Measurements from ENCODE around the gene CRY1. TPM values are rescaled to one million over a fixed set of nuclear protein-coding genes. Genes with fewer than 3 reads are reported as not detected.

CRY1 gene
- total and polyA plus RNA-seq, 9 of the 15 experiments (the other 6 are each of a cell fraction or from before 2014, with no cell fraction given), result 8.7 to 33.3 (median 25.2) TPM

DNA sequence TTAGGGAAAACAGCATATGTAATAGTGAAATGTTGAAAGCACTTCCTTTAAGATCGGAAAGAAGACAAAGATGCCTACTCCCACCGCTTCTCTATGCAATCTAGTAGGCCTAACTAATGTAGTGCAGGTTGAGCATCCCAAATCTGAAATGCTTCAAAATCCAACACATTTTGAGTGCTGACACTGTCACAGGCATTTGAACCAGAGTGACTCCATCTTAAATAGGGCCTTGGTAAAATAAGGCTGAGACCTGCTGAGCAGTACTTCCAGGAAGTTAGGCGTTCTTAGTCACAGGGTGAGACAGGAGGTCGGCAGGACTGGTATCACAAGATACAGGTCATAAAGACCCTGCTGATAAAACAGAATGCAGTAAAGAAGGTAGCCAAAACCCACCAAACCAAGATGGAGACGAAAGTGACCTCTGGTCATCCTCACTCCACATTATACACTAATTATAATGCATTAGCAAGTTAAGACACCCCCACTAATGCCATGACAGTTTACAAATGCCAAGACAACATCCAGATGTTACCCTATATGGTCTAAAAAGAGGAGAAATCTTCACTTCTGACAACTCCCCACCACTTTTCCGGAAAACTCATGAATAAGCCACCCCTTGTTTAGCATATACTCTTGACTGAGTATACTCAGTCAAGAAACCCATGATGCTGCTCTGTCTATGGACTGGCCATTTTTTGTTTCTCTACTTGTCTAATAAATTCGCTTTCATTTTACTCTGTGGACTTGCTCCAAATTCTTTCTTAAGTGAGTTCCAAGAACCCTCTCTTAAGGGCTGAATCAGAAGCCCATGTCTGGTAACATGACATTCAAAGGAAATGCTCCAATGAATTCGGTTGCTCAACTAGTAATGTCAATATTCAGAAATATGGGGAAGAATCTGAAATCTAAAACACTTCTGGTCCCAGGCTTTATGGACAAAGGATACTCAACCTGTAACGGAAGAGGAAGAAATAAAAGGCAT is 59.3 kb downstream of the CRY1 start (continued):
- TF ChIP-seq, protein P1, sequence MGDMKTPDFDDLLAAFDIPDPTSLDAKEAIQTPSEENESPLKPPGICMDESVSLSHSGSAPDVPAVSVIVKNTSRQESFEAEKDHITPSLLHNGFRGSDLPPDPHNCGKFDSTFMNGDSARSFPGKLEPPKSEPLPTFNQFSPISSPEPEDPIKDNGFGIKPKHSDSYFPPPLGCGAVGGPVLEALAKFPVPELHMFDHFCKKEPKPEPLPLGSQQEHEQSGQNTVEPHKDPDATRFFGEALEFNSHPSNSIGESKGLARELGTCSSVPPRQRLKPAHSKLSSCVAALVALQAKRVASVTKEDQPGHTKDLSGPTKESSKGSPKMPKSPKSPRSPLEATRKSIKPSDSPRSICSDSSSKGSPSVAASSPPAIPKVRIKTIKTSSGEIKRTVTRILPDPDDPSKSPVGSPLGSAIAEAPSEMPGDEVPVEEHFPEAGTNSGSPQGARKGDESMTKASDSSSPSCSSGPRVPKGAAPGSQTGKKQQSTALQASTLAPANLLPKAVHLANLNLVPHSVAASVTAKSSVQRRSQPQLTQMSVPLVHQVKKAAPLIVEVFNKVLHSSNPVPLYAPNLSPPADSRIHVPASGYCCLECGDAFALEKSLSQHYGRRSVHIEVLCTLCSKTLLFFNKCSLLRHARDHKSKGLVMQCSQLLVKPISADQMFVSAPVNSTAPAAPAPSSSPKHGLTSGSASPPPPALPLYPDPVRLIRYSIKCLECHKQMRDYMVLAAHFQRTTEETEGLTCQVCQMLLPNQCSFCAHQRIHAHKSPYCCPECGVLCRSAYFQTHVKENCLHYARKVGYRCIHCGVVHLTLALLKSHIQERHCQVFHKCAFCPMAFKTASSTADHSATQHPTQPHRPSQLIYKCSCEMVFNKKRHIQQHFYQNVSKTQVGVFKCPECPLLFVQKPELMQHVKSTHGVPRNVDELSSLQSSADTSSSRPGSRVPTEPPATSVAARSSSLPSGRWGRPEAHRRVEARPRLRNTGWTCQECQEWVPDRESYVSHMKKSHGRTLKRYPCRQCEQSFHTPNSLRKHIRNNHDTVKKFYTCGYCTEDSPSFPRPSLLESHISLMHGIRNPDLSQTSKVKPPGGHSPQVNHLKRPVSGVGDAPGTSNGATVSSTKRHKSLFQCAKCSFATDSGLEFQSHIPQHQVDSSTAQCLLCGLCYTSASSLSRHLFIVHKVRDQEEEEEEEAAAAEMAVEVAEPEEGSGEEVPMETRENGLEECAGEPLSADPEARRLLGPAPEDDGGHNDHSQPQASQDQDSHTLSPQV (IDR thresholded peaks at IDR 0.05), result peak; percentile 100
- TF ChIP-seq XRCC4 (IDR thresholded peaks at IDR 0.05; ENCODE audit: extremely low read depth, insufficient read depth, insufficient read length) (no peak), PRPF4 (IDR thresholded peaks at IDR 0.05; ENCODE audit: insufficient read depth, low read depth, low read length, poor library complexity, severe bottlenecking) (no peak), L3MBTL2 (IDR thresholded peaks at IDR 0.05) (no peak), SMAD3 (CRISPR knock-in tag; conservative IDR thresholded peaks at IDR 0.05) (peak; percentile 87), SREBF1 (IDR thresholded peaks at IDR 0.05; ENCODE audit: borderline replicate concordance, low read depth, low read length) (no peak), FOXJ3 (CRISPR knock-in tag; IDR thresholded peaks at IDR 0.05) (no peak), ZNF23 (CRISPR knock-in tag; IDR thresholded peaks at IDR 0.05) (0 out of 2 replicates have a peak, but pooled peaks have one; percentile 57), SMAD4 (CRISPR knock-in tag; conservative IDR thresholded peaks at IDR 0.05) (peak; percentile 97), NCOA4 (IDR thresholded peaks at IDR 0.05; ENCODE audit: partially characterized antibody) (no peak), KDM5B (IDR thresholded peaks at IDR 0.05; ENCODE audit: insufficient replicate concordance, low read depth, low read length) (no peak), HIVEP1 (CRISPR knock-in tag; IDR thresholded peaks at IDR 0.05) (0 out of 2 replicates have a peak, but pooled peaks have one; percentile 28)
- TF ChIP-seq, protein P2, sequence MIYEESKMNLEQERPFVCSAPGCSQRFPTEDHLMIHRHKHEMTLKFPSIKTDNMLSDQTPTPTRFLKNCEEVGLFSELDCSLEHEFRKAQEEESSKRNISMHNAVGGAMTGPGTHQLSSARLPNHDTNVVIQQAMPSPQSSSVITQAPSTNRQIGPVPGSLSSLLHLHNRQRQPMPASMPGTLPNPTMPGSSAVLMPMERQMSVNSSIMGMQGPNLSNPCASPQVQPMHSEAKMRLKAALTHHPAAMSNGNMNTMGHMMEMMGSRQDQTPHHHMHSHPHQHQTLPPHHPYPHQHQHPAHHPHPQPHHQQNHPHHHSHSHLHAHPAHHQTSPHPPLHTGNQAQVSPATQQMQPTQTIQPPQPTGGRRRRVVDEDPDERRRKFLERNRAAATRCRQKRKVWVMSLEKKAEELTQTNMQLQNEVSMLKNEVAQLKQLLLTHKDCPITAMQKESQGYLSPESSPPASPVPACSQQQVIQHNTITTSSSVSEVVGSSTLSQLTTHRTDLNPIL (CRISPR knock-in tag; IDR thresholded peaks at IDR 0.05), result 0 out of 2 replicates have a peak, but pooled peaks have one; percentile 45
- TF ChIP-seq, protein P3, sequence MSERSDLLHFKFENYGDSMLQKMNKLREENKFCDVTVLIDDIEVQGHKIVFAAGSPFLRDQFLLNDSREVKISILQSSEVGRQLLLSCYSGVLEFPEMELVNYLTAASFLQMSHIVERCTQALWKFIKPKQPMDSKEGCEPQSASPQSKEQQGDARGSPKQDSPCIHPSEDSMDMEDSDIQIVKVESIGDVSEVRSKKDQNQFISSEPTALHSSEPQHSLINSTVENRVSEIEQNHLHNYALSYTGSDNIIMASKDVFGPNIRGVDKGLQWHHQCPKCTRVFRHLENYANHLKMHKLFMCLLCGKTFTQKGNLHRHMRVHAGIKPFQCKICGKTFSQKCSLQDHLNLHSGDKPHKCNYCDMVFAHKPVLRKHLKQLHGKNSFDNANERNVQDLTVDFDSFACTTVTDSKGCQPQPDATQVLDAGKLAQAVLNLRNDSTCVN (CRISPR knock-in tag; IDR thresholded peaks at IDR 0.05), result no peak
- TF ChIP-seq, protein P4, sequence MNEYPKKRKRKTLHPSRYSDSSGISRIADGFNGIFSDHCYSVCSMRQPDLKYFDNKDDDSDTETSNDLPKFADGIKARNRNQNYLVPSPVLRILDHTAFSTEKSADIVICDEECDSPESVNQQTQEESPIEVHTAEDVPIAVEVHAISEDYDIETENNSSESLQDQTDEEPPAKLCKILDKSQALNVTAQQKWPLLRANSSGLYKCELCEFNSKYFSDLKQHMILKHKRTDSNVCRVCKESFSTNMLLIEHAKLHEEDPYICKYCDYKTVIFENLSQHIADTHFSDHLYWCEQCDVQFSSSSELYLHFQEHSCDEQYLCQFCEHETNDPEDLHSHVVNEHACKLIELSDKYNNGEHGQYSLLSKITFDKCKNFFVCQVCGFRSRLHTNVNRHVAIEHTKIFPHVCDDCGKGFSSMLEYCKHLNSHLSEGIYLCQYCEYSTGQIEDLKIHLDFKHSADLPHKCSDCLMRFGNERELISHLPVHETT (CRISPR knock-in tag; conservative IDR thresholded peaks at IDR 0.05 in 1 of 2, IDR thresholded peaks at IDR 0.05 in 1 of 2), result peak in 1 of 2 experiments; percentile 85; a peak in 2 of 4 replicates

Measured in K562 (cell line).